GM18520 (cell line): Measurements from ENCODE around the gene XCL1.
A peak's percentile ranks its signal among the peaks of the same experiment; 100 is the strongest.
"Not testable (repeated sequence)": the region's sequence is repeated elsewhere in the genome, so short reads cannot be mapped to it uniquely, and the experiment has no call there.

Source experiments
- ATAC-seq: cut with Tn5 transposase; IDR thresholded peaks from one replicate; pipeline ENCODE4 v1.9.1; 2021; ENCODE audit not compliant: unreplicated experiment

XCL1 gene

DNA sequence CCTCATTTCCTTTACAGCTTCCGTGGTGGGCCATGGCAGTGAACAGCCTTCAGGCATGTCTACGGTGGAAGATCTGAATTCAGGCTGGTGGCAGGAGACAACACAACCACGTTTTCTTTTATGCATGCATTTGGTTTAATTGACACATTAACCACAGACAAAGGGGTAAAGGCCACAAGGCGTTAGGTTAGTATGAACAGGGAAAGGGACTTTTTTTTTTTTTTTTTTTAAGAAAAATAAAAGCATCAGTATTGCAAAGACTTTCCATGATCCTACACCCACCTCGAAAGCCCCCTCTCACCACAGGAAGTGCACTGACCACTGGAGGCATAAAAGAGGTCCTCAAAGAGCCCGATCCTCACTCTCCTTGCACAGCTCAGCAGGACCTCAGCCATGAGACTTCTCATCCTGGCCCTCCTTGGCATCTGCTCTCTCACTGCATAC lies at the start of gene XCL1:
Gene XCL1 (plus strand): TSS at position 361 of the 444 bp plus-strand sequence. CDS start 33 bp downstream, at position 394.
- ATAC-seq, result not testable (repeated sequence)

DNA sequence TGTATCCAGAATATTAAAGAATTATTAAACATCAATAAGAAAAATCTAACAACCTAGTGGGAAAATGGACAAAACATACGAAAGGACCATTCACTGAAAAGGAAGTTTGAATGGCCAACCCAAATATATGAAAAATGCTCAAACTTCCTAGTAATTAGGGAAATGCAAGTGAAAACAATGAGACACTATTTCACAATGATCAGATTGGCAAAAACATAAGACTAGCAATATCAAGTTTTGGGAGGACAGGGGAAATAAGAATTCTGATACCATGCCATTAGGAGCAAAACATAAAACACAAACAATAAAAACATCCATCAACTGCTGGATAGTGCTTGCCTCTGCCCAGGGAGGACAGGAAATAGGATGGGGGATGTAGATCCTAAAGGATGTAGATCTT lies 46.9 kb upstream of the XCL1 start:
- ATAC-seq, result no peak

- ATAC-seq, result no peak
These were observed 44.6 kb upstream of the XCL1 start for GRCh38 chr1:168531615-168532345.

DNA sequence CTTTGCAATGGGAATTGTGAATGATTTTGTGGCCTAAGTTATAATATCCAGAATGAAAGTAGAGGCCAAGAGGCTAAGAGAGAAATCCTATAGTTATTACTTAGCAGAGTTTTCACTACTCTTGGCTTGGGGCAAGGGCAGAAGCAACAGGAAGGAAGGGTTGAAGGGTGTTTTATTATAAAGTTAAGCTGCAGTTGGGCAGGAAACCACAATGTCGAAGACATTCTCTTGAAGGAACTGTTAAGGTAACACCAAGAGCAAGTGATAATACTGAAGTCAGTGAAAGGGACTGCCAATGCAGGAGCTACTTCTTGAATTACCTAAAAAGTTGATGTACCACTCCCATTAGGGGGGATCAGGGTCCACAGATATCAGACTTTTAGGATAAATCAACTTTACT lies 40.9 kb upstream of the XCL1 start:
- ATAC-seq, result peak; percentile 70

DNA sequence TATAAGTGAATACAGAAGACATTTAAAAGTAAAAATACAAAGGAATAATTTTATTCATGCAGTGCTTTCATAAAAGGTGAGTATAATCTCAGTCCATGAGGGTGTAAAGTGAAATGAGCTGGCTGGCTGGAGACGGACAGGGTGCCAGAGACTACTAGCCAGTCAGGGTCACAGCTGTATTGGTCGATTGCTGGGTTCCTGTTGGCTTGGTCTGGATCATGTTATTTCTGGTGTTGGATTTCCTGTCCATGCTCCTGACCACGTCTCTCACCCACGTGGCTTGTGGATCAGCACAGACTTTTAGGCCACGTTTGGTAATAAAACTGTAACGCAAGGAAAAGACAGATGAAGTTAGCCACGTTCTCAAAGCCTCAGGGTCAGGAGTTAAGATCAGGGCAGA lies 35.6 kb upstream of the XCL1 start:
- ATAC-seq, result not testable (repeated sequence)

DNA sequence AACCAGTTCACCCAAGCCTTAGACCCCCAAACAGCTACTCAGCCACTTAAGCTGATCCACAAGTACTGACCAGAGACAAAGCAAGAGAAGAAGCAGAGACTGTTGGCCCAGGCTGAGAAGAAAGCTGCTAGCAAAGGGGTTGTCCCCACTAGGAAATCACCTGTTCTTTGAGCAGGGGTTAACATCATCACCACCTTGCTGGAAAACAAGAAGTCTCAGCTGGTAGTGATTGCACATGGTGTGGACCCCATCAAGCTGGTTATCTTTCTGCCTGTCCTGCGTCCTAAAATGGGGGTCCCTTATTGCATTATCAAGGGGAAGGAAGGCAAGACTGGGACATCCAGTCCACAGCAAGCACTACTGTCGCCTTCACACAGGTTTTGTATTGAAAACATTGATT lies 33.4 kb upstream of the XCL1 start:
- not testable (repeated sequence) for ATAC-seq

- ATAC-seq, result not testable (repeated sequence)
These were observed 32.4 kb upstream of the XCL1 start, which contains the start of gene XCL2 for GRCh38 chr1:168543840-168544498. XCL2 (minus strand) TSS chr1:168543997; CDS start chr1:168543964, 33 bp downstream.

GRCh38 chr1:168545678-168546552 lies 30.5 kb upstream of the XCL1 start:
- ATAC-seq, result not testable (repeated sequence)

GRCh38 chr1:168546553-168546895 lies 29.9 kb upstream of the XCL1 start:
- ATAC-seq, result not testable (repeated sequence)

GRCh38 chr1:168550971-168551370 lies 25.4 kb upstream of the XCL1 start:
- ATAC-seq, result no peak

DNA sequence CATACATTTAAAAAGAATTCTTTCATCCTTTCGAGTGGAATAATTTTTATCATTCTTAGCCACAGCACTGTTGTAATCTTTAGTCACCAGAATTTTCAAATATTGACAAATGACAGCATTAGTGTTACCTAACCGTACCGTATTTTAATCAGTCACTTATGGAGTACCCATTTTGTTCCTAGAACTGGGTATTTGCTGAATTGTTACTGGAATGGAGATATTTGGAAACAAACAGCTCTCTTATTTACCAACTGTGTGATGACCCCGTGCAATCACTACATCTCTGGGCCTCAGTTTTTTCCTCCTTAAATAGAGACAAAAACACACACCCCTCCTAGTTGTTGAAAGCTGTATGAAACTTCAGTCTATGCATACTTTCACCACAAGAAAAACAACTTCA lies 24.7 kb upstream of the XCL1 start:
- no peak for ATAC-seq

- no peak for ATAC-seq
These were observed 23.4 kb upstream of the XCL1 start for GRCh38 chr1:168552961-168553360.

GRCh38 chr1:168553680-168554553 lies 22.5 kb upstream of the XCL1 start:
- no peak for ATAC-seq

- ATAC-seq, result no peak
These were observed 21.6 kb upstream of the XCL1 start for GRCh38 chr1:168554603-168555483.

GRCh38 chr1:168555508-168556046 lies 20.8 kb upstream of the XCL1 start:
- no peak for ATAC-seq

GRCh38 chr1:168556647-168557046 lies 19.8 kb upstream of the XCL1 start:
- ATAC-seq, result no peak

GRCh38 chr1:168560370-168560769 lies 16.0 kb upstream of the XCL1 start:
- no peak for ATAC-seq

DNA sequence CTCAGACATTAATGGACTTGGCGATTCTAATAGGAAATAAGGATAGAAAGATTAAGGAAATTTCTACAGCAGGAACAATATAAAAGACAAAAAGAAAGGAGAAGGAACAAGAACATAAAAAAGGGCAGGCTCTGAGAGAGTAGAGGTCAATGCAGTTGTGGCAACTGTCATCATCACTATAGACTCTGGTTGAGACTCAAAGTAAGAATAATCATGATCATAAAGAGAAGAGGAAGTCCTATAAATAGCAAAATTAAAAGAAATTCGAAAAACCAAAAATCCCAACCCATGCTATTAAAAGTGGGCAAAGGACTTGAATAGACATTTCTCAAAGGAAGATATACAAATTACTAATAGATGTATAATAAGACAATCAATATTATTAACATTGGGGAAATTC lies 14.4 kb upstream of the XCL1 start:
- ATAC-seq, result no peak

DNA sequence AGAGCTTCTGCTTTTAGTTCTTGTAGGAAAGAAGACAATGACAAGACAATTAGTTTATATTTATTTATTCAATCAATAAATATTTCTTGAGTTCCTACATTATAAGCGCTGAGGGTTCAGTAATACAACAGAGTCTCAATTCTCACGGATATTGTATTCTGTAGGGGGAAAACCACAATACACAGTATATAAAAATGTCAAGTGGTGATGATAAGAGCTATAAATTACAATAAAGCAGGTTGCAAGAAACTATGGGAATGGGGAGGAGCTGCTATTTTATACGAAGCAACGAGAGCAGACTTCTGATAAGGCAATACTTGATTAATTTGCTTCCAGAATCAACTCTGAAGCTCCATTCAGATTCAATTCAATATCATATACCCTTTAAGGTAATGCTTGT lies 10.6 kb upstream of the XCL1 start:
- no peak for ATAC-seq
